Ovary (tissue), 3 donors: Measurements from ENCODE around the gene MAFF.

Experiments
- CTCF ChIP-seq, 3 donors: fragments of 450-650 bp in 2 of 3; fragments of 200-600 bp in 1 of 3; IDR thresholded peaks; one replicate each; pipeline versions ENCODE4 v1.5.1 to v1.8.0; 2016 to 2022; ENCODE audit warnings: antibody characterized with exemption in 3 of 3, mild to moderate bottlenecking in 1 of 3
- EP300 ChIP-seq: sonication (generic); formaldehyde crosslinking; IDR thresholded peaks from one replicate; pipeline ENCODE4 v1.6.1; 2017; ENCODE audit warnings: antibody characterized with exemption
- POLR2A ChIP-seq: fragments of 450-650 bp; IDR thresholded peaks from one replicate; pipeline ENCODE4 v1.6.1; 2017; ENCODE audit warnings: antibody characterized with exemption, mild to moderate bottlenecking, moderate library complexity
- donor health status: DM: no; HTN: no; CAD: no.

GRCh38 chr22:38220163-38220562 lies 18.4 kb downstream of the MAFF start:
- no peak for TF ChIP-seq CTCF (IDR thresholded peaks at IDR 0.05)
- no peak for TF ChIP-seq POLR2A
- TF ChIP-seq EP300 = no peak
